Measurements from ENCODE around the gene IFNA21. TPM values are rescaled to one million over a fixed set of nuclear protein-coding genes. Genes with fewer than 3 reads are reported as not detected.
"Not testable (repeated sequence)": the region's sequence is repeated elsewhere in the genome, so short reads cannot be mapped to it uniquely, and the experiment has no call there.

The IFNA21 gene
- total RNA-seq, 1 experiment from 2014 or later, result not detected

DNA sequence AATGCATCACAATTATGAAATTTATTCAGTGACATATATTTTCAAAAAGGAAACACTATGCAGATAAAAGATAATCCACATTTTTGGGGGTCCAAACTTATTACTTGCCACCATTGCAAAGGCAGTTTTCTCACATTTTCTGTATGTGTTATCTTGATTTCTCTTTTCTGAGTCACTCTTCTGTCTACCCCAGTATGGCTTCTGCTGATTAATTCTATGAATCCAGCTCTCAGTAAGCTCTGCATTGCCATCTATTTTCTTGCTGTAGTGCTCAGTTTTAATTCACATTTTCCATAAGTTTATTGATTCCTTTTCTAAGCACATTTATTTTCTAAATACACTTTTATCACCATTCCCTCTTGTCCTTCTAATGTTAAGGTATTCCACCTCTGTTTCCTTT, 38.7 kb upstream of the IFNA21 start:
- no peak overlapping the region for H3K27ac ChIP-seq (ENCODE audit: low read depth, low read length, poor library complexity, severe bottlenecking)
- no peak for TF ChIP-seq EZH2 (IDR thresholded peaks at IDR 0.05; ENCODE audit: borderline replicate concordance, low read depth, low read length, poor library complexity, severe bottlenecking)
- TF ChIP-seq, protein P1, sequence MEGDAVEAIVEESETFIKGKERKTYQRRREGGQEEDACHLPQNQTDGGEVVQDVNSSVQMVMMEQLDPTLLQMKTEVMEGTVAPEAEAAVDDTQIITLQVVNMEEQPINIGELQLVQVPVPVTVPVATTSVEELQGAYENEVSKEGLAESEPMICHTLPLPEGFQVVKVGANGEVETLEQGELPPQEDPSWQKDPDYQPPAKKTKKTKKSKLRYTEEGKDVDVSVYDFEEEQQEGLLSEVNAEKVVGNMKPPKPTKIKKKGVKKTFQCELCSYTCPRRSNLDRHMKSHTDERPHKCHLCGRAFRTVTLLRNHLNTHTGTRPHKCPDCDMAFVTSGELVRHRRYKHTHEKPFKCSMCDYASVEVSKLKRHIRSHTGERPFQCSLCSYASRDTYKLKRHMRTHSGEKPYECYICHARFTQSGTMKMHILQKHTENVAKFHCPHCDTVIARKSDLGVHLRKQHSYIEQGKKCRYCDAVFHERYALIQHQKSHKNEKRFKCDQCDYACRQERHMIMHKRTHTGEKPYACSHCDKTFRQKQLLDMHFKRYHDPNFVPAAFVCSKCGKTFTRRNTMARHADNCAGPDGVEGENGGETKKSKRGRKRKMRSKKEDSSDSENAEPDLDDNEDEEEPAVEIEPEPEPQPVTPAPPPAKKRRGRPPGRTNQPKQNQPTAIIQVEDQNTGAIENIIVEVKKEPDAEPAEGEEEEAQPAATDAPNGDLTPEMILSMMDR (conservative IDR thresholded peaks at IDR 0.05; ENCODE audit: low read depth, low read length), result no peak
- ChIA-PET POLR2A (ENCODE audit: low non-redundant PET) (no interaction called here), CTCF (no interaction called here)
- DNase-seq (ENCODE audit: low spot score), result no peak
- H3K4me1 ChIP-seq (ENCODE audit: insufficient read depth, low read length, poor library complexity, severe bottlenecking), result no peaks in the 10 kb centered on the region
- no peaks in the 10 kb centered on the region for H3K9me3 ChIP-seq (ENCODE audit: low read depth, low read length, poor library complexity, severe bottlenecking)
- no TSS peak for BruUV-seq (replicated peaks)
- H3K27me3 ChIP-seq (replicated peaks; ENCODE audit: insufficient read depth, low read depth, low read length, poor library complexity), result no peaks in the 10 kb centered on the region
- no peaks in the 10 kb centered on the region for H3K36me3 ChIP-seq (ENCODE audit: insufficient read depth, low read length, poor library complexity, severe bottlenecking)
- intact Hi-C loops (cut with micrococcal nuclease; ENCODE audit: unreplicated experiment), result no loop called here
- H3K4me3 ChIP-seq (ENCODE audit: low read depth, low read length, poor library complexity, severe bottlenecking), result no peak overlapping the region

DNA sequence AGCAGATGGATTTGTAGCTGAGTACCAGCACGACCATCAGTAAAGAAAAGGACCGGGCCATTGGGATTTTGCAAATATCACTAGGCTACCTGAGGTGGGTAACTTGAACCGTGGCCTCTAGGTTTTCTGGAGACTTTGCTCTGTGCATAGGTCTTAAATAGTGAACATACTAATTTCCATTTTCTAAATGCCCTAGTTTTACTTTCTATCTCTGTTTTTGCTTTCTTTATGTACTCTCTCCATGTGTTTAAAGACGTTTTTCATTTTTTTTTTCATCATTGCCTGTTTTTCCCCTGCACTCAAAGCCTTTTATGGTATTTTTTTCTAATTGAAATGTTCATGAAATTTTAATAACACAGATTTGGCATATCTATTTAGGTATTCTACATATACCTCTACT, 35.6 kb upstream of the IFNA21 start, which contains the start of gene IFNA7:
TSS of gene IFNA7 (minus strand) at position 101 of the 400 bp plus-strand sequence. CDS start at position 61, 40 bp downstream.
- CTCF ChIA-PET; H3K4me3 ChIP-seq (ENCODE audit: low read depth, low read length, poor library complexity, severe bottlenecking); H3K36me3 ChIP-seq (ENCODE audit: insufficient read depth, low read length, poor library complexity, severe bottlenecking); H3K27me3 ChIP-seq (replicated peaks; ENCODE audit: insufficient read depth, low read depth, low read length, poor library complexity); DNase-seq (ENCODE audit: low spot score); H3K4me1 ChIP-seq (ENCODE audit: insufficient read depth, low read length, poor library complexity, severe bottlenecking); H3K27ac ChIP-seq (ENCODE audit: low read depth, low read length, poor library complexity, severe bottlenecking); BruUV-seq (replicated peaks); intact Hi-C loops (cut with micrococcal nuclease; ENCODE audit: unreplicated experiment); POLR2A ChIA-PET (ENCODE audit: low non-redundant PET); H3K9me3 ChIP-seq (ENCODE audit: low read depth, low read length, poor library complexity, severe bottlenecking): not testable (repeated sequence)

DNA sequence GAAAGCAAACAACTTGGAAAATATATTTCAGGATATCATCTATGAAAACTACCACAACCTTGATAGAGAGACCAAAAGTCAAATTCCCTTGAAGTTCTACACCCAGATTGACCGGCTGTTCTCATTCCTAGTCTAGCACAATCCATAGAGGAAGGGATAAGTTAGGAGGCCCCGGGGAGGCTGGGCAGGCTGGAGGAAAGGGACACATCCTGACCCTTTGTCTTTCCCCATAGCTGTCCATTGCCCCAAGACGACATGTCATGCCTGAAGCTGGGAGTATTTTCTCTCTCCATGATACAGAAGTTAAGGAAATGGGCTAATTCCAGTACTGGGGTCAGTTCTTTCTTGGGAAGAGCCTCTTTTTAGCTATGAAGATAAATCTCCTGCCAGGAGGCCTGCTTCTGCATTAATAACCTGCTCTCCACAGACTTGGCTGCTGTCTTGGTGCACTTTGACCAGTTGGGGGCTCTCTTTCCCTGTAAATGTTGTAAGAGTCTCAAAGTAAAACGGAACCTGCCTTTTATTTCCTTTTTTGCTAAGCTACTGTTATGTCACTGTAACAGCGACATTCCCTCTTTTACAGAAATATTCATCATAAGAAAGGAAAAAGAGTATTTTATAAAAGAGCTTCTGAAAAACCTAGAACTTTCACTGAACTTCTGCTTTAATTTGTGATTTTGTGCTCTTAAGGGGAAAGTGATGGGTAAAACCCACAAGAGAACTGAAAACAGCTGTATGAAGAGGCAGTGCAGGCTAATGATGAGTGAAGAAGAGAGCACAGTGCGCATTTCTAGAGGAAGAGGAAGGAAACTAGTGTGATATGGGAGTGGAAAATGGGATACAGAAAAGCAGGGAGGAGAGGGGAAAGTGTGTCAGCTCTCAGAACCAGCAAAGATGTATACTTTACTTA, 28.7 kb upstream of the IFNA21 start:
- DNase-seq (ENCODE audit: low spot score), result peak; percentile 23
- BruUV-seq (replicated peaks); POLR2A ChIA-PET (ENCODE audit: low non-redundant PET); H3K4me3 ChIP-seq (ENCODE audit: low read depth, low read length, poor library complexity, severe bottlenecking); CTCF ChIA-PET; H3K36me3 ChIP-seq (ENCODE audit: insufficient read depth, low read length, poor library complexity, severe bottlenecking); H3K4me1 ChIP-seq (ENCODE audit: insufficient read depth, low read length, poor library complexity, severe bottlenecking); H3K27ac ChIP-seq (ENCODE audit: low read depth, low read length, poor library complexity, severe bottlenecking); H3K27me3 ChIP-seq (replicated peaks; ENCODE audit: insufficient read depth, low read depth, low read length, poor library complexity); H3K9me3 ChIP-seq (ENCODE audit: low read depth, low read length, poor library complexity, severe bottlenecking): not testable (repeated sequence)
- intact Hi-C loops (cut with micrococcal nuclease; ENCODE audit: unreplicated experiment), result loop anchor here (1.0 kb wide), 1 partner anchor 18 kb away; no protein-coding TSS in a partner anchor
- TF ChIP-seq, protein P1 (conservative IDR thresholded peaks at IDR 0.05; ENCODE audit: low read depth, low read length), result peak; percentile 64

GRCh38 chr9:21187487-21187886, 21.0 kb upstream of the IFNA21 start, which contains the start of gene IFNA4:
Gene IFNA4, minus strand, starts transcription at chr9:21187587. Its CDS starts 56 bp downstream, at chr9:21187531.
- intact Hi-C loops (cut with micrococcal nuclease; ENCODE audit: unreplicated experiment); H3K36me3 ChIP-seq (ENCODE audit: insufficient read depth, low read length, poor library complexity, severe bottlenecking); H3K27ac ChIP-seq (ENCODE audit: low read depth, low read length, poor library complexity, severe bottlenecking); H3K4me3 ChIP-seq (ENCODE audit: low read depth, low read length, poor library complexity, severe bottlenecking); H3K9me3 ChIP-seq (ENCODE audit: low read depth, low read length, poor library complexity, severe bottlenecking); BruUV-seq (replicated peaks); CTCF ChIA-PET; H3K4me1 ChIP-seq (ENCODE audit: insufficient read depth, low read length, poor library complexity, severe bottlenecking); H3K27me3 ChIP-seq (replicated peaks; ENCODE audit: insufficient read depth, low read depth, low read length, poor library complexity); POLR2A ChIA-PET (ENCODE audit: low non-redundant PET); DNase-seq (ENCODE audit: low spot score): not testable (repeated sequence)
